CD4-positive, alpha-beta T cell treated with Interleukin-1 beta for 1 hour (primary cell): ENCODE results near the gene SMAD7.

Source experiments
- DNase-seq, 2 donors: peaks; one replicate each; pipeline ENCODE4 v3.0.0-alpha.2; 2020 to 2022

SMAD7 gene

DNA sequence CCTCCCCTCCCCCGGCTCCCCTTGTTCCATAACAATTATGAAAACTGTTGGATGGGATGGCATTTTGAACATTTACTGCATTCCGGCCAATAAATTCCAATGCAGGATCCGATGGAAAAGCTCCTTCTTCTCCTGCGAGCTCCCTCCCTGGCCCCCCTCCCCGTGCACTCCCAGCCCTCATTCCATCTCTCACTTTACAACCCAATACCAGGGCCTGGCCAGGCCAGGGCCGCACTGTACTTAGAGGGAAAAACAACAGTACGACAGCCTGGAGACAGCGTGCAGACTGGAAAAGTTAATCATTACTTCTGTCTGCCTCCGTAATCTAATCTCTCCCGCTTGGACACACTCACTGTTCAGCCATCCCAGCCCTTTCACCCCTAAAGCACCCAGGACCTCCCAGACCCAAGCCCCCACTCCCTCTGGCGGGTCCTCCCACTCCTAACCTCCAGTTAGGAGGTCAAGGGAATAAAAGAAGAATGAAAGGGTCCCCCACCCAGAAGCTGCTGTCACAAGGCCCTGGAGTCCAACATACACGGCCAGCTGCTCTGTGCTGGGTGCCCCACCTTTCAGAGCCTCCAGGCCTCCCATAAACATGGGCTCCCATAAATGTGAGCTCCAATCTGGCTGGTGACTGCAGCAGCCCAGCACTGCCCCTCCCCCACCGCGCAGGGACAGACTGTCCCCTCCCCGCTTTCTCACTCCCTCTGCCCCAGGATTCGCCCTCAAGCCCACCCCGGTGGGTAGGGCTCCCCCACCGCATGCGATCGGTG, 20.6 kb downstream of the SMAD7 start:
- DNase-seq = no peak

DNA sequence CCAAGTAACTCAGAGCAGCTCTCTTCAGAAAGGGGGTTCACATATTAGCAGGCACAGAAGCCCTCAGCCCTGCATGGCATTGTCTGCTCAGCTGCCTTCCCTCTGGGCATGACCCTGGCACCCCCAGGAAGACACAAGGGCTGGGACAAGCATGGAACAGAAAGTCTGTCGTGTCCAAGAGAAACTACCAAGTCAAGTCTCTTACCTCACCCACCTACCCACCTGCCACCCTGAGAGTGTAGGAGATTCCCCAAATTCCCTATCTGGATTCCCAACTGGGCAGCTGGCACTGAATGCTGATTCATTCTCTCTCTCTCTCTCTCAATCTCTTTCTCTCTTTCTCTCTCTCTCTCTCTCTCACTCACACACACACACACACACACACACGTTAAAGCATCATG, 21.6 kb downstream of the SMAD7 start:
- no peak for DNase-seq

DNA sequence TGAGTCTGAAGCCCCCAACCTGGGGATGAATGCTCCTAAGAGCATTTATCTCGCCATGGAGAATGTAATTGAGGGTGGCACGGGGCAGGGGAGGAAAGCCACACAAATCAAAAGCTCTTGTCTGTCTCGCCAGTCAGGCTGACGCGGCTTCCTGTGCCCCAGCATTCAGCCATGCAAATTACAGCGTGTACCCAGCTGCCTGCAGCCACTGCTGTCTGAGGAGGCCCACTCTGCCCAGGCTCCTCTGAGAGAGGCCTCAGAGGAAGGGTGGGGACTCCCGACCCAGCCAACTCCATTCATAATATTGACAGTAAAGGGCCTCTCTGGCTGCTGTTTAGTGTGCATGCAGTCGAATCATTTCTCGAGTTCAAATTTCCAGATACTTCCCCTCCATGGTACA, 22.0 kb downstream of the SMAD7 start:
- DNase-seq = peak; percentile 82 to 90

DNA sequence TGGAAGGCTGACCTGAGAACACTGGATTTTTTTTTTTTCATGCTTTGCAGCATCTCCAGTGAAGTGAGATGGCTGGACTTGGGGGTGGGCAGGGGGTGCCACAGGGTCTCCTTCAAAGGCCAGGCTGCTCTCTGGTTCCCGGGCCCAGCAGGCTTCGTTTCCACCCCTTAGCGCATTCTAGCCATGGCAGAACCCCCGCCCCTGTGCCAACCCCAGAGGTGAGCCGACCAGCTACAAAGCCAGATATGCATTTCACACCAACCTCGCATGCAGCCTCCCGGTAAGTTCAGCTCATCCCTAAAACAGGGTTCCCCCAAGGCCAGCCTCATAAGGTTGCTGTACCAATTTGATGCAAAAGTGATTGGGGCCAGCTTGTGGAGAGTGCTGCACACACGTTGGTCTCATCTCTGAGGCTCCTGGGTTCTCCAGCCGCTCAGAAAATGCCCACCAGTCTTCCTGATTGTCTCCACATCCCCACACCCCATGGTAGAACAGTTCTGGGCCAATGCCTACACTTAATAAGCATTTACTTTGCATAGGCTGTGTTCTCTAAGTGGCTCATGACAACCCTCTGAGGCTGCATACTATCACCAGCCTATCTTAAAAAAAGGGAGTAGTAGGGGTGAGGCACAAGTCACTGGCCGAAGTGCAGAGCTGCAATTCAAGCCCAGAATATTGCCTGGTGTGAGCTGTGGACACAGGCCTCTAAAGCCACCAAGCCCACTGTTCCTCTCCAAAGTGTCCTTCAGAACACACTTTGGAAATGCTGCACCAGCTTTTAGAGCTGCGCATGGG, 23.3 kb downstream of the SMAD7 start:
- DNase-seq = no peak

DNA sequence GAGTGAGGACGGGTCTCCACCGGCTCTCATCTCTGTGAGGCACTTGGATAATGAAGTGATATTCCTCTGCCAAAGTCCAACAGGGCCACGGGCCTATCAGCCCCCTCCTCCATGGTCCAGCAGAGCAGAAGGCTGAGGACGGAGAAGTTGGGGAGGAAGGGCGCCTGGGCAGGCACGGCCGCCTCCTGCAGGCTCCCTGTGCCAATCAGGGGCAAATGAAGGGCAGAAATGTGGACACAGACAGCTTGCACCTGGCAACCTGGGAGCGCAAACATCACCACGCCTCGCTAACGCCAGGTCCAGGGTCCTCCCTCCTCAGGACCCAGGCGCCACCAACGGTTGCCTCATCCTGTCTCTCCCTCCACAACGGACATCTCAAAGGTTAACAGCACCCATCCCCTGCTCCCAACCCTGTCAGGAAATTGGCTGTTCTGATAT, 24.3 kb downstream of the SMAD7 start:
- DNase-seq = no peak

DNA sequence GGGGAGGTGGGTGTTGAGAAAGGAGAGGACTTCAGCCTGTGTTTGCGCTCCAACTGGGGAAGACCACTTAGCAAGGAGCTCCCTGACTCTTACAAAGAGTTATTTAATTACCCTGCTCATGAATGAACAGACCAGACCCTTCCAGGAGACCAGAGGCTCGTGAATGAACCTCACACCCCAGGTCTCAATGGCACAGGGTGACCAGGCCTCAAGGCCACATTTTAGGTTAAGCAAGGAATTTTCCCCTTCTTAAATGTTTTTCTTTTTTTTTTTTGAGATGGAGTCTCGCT, 25.3 kb downstream of the SMAD7 start:
- DNase-seq = no peak

DNA sequence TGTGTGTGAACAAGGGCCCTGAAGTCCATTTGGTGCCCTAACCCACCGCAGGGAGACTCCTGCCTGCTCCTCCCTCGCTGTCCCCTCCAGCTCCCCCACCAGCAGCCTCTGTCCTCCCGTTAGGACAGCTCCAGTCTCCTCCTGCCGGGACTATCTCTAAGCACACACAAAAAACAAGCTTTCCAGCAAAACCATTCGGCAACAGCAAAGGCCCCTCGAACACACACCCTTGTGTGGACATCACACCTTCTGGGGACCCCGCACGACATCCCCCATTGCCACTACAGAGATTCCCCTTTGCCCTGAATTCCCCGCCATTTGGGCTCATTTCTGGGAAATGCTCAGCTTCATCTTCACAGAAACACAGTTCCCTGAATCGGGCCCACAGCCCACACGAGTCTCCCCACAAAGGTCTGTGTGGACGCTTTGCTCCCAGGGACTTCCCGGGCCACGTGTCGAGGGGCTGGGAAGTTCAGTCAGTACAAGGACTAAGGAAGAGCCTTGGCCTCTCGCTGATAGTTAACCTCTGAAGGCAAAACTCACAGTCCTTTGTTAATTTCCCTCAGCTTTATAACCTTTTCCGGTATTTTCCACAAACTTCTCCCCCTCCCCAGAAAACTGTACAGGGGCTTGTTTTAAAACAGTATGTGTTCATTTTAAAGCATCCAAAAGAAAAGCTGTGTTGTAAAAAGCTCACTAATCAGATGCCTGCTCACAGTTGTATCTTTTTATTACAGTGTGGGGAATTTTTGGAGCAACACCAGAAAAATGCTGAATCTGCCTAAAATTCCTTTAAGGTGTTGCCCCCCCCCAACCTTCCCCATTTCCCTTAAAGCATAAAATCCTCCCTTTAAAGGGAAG, 25.9 kb downstream of the SMAD7 start:
- no peak for DNase-seq

DNA sequence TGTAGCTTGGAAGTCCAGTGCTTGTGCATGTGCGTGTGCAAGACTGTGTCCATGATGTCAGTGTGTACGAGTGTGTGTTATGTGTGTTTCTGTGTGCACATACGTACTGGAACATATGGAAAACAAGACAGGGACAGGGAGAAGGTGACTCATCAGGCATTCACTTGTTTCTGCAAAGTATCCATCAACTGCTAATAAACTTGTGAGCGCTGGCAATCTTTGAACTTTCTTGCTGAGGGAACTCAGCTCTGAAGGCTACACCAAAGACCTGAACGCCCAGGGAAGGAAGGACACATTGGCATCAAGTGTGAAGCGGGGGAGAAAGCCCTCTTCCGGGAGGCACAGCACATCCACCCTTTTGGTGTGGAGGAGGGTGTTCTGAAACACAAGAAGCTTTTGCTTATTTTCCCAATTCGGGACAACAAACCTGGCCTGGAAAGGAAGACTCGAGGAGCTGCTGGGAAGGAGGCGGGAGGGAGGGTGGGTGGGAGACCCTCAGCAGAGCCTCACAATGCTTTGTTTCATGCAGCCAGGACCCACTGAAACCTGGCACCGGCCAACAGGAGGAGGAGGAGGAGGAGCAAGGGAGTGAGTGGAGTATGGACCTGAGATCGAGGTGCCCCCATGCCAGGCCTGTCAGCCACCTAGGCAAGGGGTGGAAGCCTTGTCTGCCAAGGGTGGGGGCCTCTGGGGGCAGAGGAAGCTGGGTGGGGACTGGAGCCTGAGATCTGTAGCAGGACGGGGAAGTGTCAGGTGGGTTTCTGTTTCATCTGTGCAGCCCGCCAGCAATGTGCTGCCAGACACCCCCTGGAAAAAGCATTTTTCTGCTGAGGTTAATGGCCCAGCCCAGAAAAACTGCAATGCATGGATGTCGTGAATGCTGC, 26.8 kb downstream of the SMAD7 start:
- DNase-seq = no peak

DNA sequence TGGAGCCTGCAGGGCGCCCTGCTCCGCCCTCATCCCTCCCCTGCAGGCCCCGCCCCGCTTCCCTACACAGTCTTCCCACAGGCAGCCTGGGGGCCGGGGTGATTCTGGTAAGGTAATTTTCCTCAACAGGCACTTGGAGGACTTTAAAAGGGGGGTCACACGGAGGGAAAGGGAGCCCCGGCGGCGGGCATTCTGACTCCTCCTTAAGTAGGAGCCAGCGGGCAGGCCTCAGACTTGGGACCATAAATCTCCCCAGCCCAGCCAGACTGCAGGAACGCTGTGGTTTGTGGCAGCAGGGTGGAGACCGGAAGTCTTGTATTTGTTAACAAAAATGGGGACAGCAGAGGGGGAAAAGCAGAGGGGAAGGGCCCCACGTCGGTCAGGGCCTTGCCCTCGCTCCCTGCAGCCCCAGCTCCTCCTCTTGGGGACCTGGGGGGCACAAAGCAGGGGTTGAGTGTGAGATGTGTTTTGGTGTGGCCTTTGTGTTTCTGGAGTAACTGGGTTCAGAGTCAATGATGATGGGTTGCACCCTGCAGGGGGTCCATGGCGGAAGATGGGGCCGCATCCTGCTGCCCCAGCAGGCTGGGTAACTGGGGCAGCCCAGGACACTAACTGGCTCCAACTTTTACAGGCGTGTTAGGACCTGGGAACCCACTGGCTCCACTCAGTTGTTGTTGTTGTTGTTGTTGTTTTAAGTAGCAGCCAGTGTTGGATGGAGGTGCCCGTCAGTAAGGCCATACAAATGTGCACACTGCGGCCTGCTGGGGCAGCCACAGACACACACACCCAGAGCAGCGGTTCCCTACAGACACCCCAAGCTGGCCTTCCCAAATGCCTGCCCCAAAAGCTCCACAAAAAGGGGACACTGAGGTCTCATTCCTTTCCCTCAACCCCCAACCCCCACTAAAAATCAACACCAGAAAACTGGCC, 27.7 kb downstream of the SMAD7 start:
- DNase-seq = peak in 1 of 2 donors; percentile 38

DNA sequence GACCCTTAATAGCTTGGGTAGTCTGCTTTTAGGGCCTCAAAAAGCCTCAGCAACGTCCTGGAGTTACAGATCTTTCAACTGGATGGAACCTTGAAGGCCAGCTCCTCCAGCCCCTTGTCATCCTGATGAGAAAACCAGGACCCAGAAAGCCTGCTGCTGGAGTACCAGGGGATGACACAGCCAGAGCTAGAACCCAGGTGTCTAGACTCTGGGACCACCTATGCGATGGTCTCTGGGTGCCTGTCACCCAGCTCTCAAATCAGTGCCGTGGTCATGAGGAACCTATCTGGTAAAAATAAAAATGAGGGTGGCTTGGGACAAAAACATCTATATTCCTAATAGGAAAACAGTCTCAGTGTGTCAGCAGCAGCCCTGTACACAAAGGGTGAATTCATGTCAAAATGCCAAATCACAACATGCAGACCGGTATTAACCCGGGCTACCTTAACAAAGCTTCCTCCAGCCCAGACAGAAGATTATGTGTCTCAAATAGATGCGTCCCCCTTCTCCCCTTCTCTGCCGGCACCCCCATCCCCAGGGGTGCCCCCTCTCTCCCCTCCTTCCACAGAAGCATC, 28.5 kb downstream of the SMAD7 start:
- DNase-seq = no peak

DNA sequence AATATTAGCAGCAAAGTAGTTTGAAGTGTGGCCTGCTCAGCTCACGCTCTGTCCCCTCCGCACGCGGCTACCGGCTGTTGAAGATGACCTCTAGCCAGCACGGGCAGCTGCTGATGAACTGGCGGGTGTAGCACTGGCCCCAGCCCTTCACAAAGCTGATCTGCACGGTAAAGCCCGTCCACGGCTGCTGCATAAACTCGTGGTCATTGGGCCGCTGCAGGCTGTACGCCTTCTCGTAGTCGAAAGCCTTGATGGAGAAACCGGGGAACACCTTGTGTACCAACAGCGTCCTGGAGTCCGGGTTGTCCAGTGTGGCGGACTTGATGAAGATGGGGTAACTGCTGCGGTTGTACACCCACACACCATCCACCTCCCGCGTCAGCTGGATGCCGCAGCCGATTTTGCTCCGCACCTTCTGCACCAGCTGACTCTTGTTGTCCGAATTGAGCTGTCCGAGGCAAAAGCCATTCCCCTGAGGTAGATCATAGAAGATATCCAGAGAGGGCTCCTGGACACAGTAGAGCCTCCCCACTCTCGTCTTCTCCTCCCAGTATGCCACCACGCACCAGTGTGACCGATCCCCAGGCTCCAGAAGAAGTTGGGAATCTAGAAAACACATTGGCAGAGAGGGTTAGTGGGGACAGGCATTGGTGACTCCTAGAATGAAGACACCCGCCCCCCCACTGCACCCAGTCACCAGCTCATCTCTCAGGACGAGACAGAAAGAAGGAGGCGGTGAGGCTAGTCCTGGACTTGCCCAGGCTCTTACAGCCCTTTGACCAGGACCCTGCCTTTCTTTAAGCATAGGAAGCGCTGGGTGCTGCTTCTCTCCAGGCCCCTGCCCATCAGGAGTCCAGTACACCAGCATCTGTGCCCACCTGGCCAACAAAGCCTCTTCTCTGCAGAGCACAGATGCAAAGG, 29.2 kb downstream of the SMAD7 start:
- no peak for DNase-seq

DNA sequence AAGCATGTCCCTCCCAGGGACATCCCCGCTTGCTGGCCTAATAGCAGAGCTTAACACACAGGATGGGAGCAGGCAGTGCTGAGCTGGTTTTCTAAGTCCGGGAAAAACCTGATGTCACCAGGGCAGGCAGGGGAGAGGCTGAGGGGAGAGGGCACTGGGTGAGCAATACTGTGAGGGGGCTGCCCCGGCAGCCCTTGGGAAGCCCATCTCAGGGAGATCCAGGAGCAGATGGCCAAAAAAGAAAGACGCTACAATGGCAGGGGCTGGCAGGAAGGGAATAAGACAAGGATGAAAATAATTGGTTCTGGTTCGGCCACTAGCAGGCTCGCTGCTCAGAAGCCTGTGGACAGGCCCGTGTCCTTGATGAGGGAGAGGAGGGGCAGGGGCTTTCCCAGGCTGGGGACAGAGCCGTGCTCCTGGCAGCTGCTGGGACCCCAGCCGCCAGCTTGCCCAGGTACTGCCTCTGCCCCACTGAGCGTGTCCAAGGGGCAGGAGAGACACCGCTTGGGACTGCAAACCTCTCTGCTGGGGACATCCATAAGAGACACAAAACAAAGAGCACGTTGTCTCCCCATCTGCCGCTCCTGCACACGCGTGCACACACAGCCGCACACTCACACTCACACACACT, 30.2 kb downstream of the SMAD7 start:
- DNase-seq = no peak

DNA sequence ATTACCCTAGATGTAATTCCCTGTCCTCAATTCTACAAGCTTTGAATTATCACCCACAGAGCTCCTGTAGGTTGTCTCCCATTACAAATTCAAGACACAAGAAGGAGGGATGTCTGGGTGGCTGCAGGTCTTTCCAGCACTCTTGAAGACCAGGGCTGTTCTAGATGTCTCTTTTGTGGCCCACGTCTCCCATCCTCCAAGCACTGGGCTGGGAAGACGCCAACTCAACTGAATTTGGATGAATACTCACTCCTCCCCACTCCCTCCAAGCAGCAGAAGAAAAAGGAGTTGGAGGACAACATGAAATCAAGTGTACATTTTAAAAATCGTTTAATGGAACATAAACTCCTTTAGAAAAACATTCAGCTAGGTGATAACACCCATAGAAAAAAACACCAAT, 31.2 kb downstream of the SMAD7 start:
- DNase-seq = no peak

DNA sequence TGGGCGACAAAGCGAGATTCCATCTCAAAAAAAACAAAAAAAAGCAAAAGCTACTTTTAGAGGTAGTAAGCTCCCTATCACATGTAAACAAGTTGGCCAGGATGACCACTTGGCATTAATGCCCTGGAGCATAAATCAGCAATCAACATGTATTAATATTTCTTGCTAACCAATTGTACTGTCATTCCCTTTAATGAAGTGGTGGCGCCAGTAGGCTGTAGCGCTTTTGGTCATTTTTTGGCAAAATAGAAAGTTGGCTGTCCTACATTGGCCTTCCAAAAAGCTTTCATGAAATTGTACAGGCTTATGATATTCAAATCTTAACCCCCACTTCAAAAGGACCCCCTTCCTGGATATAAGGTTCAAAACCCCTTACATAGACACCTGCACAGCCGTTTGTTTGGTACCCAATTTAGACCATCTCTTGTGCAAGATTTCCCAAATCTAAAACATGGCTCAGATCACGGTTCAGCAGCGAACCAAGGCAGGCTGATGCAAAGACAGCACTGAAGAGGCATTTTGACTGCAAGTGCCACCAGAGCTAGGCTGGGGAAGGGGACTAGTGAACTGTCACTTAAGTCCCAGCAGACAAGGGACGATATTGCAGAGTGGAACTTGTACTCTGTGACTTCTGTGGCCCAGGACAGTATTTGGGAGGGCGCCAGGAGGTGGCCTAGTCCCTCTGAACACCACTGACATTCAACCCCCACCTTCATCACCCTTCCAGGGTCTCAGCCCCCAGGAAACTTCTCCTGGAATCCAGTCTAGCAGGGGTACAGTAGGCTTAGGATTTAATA, 31.9 kb downstream of the SMAD7 start:
- DNase-seq = no peak

DNA sequence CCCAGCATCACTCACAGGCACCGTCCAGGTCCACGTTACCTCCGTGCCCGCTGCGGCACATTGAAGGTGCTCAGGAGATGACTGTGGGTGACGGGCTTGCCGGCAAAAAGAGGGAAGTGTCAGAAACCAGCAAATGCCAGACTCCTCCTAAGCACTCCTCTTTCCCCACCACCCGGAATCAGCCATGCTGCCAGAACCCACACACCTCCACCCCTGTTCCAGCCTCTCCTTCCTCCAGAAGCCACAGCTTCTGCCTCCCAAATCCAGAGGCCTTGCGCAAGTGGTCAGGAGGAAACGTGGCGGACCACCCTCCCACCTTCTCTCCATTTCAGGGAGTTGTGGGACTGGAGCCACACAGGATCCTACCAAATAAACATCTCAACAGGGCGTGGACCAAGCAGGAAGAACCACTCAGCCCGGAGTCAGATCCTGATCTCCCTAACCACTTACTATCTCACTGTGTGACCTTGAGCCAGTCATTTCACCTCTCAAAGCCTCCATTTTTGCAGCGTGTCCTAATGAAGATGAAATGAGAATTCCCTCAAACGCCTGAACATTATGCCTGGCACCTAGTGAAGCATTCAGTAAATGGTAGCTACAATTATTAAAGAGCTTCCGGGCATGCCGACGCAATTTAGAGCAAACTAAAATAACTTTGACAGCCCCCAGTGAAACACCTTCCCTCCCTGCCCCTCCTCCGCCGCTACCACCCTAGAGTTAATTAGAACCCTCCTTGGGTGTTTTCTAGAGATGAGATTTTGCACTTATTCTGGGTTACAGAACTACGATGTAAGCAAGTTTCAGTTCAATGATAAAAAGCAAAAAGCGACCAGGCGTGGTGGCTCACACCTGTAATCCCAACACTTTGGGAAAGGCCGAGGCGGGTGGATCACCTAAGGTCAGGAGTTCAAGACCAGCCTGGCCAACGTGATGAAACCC, 32.9 kb downstream of the SMAD7 start:
- DNase-seq = no peak

DNA sequence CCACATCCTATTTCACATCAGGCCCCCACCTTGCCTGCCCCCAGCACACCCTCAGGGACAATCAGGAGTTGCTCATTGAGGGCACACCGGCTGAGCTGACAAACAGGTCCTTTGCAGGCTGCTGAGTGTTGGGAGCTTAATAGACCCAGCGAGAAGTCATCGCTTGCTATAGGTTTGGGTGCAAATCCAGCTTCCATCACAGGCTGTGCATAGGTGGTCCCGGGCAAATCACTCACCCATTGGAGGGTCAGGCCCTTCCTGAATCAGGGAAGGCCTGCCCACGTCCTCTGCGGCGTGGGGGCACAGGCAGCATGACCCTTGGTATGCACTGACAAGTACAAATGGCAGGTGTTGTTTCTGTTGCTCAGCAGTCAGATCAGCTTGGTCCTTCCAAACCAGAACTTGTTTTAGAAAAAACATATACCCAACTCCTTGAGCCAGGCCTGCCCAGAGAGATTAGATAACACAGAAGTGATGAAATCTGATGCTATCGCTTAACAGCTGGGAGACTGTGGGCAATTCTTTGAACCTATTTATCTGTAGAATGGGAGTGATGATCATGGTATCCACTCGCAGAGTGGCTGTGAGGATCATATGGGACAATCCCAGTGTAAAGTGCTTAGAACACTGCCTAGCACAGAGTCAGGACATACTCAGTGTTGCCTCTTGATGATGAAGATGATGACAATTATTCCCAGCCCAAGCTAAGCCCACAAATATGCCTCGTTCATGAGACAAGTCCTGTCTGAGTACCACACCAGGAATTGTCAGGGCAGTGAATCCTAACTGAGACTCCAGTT, 34.9 kb downstream of the SMAD7 start:
- DNase-seq = no peak
